ENCODE results near the gene TSPAN18.

TSPAN18 gene

DNA sequence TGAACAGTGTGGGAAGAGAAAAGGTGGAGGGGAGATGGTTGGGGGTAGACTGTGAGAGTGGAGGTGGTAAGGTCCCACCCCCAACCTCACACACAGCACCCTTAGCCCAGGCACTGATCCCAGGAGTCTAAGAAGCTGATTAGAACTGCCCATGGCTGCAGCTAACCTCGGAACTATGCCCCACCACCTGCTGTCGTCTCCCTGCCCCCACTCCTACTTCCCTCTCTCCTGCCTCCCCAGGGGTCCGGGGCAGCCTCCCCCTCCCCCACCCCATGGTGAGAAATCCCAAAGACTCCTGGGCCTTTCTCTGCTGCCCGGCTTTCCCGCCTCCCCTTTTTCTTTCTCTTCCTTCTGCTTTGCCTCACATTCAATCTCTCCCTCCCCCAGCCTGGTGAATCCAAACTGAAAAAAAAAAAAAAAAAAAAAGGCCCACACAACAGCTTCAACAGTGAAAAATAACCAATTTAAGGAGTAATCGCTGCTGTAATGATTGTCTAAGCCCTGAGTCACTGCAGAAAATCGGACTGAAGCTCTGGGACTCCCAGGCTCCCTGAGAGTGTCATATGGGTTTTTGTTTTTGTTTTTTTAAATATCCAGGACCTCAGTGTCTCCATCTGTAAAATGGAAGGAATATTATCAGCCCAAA, 233.6 kb downstream of the TSPAN18 start:
- TF ChIP-seq, protein P1, sequence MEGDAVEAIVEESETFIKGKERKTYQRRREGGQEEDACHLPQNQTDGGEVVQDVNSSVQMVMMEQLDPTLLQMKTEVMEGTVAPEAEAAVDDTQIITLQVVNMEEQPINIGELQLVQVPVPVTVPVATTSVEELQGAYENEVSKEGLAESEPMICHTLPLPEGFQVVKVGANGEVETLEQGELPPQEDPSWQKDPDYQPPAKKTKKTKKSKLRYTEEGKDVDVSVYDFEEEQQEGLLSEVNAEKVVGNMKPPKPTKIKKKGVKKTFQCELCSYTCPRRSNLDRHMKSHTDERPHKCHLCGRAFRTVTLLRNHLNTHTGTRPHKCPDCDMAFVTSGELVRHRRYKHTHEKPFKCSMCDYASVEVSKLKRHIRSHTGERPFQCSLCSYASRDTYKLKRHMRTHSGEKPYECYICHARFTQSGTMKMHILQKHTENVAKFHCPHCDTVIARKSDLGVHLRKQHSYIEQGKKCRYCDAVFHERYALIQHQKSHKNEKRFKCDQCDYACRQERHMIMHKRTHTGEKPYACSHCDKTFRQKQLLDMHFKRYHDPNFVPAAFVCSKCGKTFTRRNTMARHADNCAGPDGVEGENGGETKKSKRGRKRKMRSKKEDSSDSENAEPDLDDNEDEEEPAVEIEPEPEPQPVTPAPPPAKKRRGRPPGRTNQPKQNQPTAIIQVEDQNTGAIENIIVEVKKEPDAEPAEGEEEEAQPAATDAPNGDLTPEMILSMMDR (IDR thresholded peaks at IDR 0.05; ENCODE audit: insufficient read depth, low read length, poor library complexity, severe bottlenecking), result no peak
- no peaks in the 10 kb centered on the region for H3K36me3 ChIP-seq (ENCODE audit: control insufficient read depth, insufficient read depth, low read length)
- H3K27me3 ChIP-seq (replicated peaks; ENCODE audit: control insufficient read depth, insufficient read depth, low read length), result no peaks in the 10 kb centered on the region; the same call in 1 of the 2 replicates
- no peak for DNase-seq (ENCODE audit: extremely low read depth, insufficient read length)
- no peak overlapping the region for H3K4me3 ChIP-seq (replicated peaks; ENCODE audit: low read depth, low read length)

GRCh38 chr11:44962464-44962863, 235.7 kb downstream of the TSPAN18 start:
- Histone ChIP-seq H3K27me3 (replicated peaks; ENCODE audit: control insufficient read depth, insufficient read depth, low read length) (no peaks in the 10 kb centered on the region; the same call in 1 of the 2 replicates), H3K36me3 (ENCODE audit: control insufficient read depth, insufficient read depth, low read length) (no peaks in the 10 kb centered on the region), H3K4me3 (replicated peaks; ENCODE audit: low read depth, low read length) (no peak overlapping the region)
- no peak for DNase-seq (ENCODE audit: extremely low read depth, insufficient read length)
- TF ChIP-seq, protein P1 (IDR thresholded peaks at IDR 0.05; ENCODE audit: insufficient read depth, low read length, poor library complexity, severe bottlenecking), result no peak

DNA sequence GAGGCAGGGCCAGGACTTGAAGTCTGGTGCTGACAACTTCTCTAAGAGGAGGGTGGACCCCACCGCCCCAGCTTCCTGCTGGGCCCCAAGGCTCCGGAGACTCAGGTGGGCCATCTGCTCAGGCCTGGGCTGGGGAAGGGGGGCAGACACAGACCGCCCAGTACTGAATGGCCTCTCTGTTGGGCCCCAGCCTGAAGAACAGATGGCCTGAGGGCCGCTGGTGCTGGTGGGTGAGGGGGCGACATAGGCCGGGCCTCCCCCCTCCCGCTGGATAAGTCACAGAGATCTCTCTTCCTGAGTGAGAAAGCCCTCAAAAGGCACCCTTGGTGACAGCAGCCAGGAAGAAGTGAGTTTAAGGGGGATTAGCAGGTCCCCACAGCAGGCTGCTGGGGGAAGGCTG, 236.4 kb downstream of the TSPAN18 start:
- TF ChIP-seq, protein P1 (IDR thresholded peaks at IDR 0.05; ENCODE audit: insufficient read depth, low read length, poor library complexity, severe bottlenecking), result no peak
- H3K27me3 ChIP-seq (replicated peaks; ENCODE audit: control insufficient read depth, insufficient read depth, low read length), result no peaks in the 10 kb centered on the region; the same call in 1 of the 2 replicates
- H3K36me3 ChIP-seq (ENCODE audit: control insufficient read depth, insufficient read depth, low read length), result no peaks in the 10 kb centered on the region
- H3K4me3 ChIP-seq (replicated peaks; ENCODE audit: low read depth, low read length), result no peak overlapping the region
- no peak for DNase-seq (ENCODE audit: extremely low read depth, insufficient read length)

DNA sequence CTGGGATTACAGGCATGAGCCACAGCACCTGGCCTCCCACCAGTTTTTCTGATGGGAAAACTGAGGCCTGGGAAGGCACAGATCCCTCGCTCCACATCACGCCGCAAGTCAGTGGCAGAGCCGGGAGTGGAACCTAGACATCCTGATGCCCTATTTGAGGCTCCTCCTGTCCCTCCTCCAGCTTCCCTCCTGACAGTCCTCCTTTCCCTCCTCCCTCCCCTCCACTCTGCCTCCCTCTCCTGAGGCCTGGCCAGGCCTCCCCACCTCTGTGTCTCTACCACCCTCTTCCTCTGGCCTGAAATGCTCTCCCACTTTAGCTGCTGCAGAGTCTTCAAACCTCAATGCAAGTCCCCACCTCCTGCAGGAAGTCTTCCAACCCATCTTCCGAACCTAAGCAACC, 237.2 kb downstream of the TSPAN18 start:
- DNase-seq (ENCODE audit: extremely low read depth, insufficient read length), result no peak
- TF ChIP-seq, protein P1 (IDR thresholded peaks at IDR 0.05; ENCODE audit: insufficient read depth, low read length, poor library complexity, severe bottlenecking), result no peak
- Histone ChIP-seq H3K27me3 (replicated peaks; ENCODE audit: control insufficient read depth, insufficient read depth, low read length) (no peaks in the 10 kb centered on the region; the same call in 1 of the 2 replicates), H3K4me3 (replicated peaks; ENCODE audit: low read depth, low read length) (no peak overlapping the region), H3K36me3 (ENCODE audit: control insufficient read depth, insufficient read depth, low read length) (no peaks in the 10 kb centered on the region)

GRCh38 chr11:44964526-44965209, 237.9 kb downstream of the TSPAN18 start:
- no peak for DNase-seq (ENCODE audit: extremely low read depth, insufficient read length)
- TF ChIP-seq, protein P1 (IDR thresholded peaks at IDR 0.05; ENCODE audit: insufficient read depth, low read length, poor library complexity, severe bottlenecking), result no peak
- H3K27me3 ChIP-seq (replicated peaks; ENCODE audit: control insufficient read depth, insufficient read depth, low read length), result no peaks in the 10 kb centered on the region; the same call in 1 of the 2 replicates
- no peaks in the 10 kb centered on the region for H3K36me3 ChIP-seq (ENCODE audit: control insufficient read depth, insufficient read depth, low read length)
- no peak overlapping the region for H3K4me3 ChIP-seq (replicated peaks; ENCODE audit: low read depth, low read length)

Data from GM06990 (cell line).